Medulla oblongata (tissue), 1 donor: Measurements from ENCODE around the gene TANGO6.
"Not testable (repeated sequence)": the region's sequence is repeated elsewhere in the genome, so short reads cannot be mapped to it uniquely, and the experiment has no call there.

Source experiments
- DNase-seq: peaks from one replicate; pipeline ENCODE4 v3.0.0-alpha.2; 2015; ENCODE audit errors: extremely low spot score

Gene TANGO6

GRCh38 chr16:69116256-69116875 is 273.0 kb downstream of the TANGO6 start:
- DNase-seq = no peak

GRCh38 chr16:69116906-69117305 is 273.6 kb downstream of the TANGO6 start:
- DNase-seq = no peak

DNA sequence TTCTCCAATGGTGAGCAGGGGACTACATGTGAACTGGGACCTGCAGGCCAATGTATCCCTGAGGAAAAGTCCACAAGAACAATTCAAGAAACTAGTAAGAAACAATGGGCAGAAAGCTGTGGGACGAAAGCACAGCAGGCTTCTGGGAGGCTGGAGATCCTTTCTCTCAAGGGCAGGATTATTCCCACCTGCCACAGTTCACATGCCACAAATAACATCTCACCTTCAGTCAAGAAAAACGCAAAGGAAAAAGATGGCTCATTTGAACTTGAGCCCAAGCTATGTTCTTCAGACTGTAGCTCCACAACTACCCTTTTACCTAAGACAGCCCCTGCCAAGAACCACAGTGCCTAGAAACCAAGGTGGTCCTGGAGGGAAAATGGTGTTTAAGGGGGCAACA is 275.1 kb downstream of the TANGO6 start:
- no peak for DNase-seq

- no peak for DNase-seq
These were observed 275.7 kb downstream of the TANGO6 start for GRCh38 chr16:69118994-69119393.

- DNase-seq = no peak
These were observed 276.2 kb downstream of the TANGO6 start for GRCh38 chr16:69119536-69119935.

GRCh38 chr16:69120096-69120664 is 276.8 kb downstream of the TANGO6 start:
- no peak for DNase-seq

- peak; percentile 77 for DNase-seq
These were observed 280.6 kb downstream of the TANGO6 start for GRCh38 chr16:69123910-69124309.

- DNase-seq = not testable (repeated sequence)
These were observed 281.1 kb downstream of the TANGO6 start for GRCh38 chr16:69124406-69124805.

- DNase-seq = not testable (repeated sequence)
These were observed 281.6 kb downstream of the TANGO6 start for GRCh38 chr16:69124961-69125360.

DNA sequence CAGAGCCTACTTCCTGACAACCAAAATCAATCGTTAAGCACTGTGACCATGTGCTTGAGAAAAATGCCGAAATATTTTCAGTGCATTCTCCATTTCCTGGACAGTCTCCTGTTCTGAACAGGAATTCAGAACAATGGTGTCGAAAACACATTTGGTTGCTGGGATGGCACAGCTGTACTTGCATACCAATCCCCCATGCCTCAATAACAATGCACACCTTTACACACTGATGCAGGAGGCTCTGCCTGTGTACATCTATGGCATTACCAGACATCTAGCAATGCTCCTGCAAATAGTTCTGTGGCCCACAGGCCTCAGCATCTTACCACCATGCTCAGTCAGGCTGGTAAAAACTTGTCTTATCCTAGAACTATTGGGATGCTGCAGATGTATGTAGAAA is 282.9 kb downstream of the TANGO6 start:
- DNase-seq = no peak

GRCh38 chr16:69126801-69127200 is 283.5 kb downstream of the TANGO6 start:
- DNase-seq = not testable (repeated sequence)

DNA sequence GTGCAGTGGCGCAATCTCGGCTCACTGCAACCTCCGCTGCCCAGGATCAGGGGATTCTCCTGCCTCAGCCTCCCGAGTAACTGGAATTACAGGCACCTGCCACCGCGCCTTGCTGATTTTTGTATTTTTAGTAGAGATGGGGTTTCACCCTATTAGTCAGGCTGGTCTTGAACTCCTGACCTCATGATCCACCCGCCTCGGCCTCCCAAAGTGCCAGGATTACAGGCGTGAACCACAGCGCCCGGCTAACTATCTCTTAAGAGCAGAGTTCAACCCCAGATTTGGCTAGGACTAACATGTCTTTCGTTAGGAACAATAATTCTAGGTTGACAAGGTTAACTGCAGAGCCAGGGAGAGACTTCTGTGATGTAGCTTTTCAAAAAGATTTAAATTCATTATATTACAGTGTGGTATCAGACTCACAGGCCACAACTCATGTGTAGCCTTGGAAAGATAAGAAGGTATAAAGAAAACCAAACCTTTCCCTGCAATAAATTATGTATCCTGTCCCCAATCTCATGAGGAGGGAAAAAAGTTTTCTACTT is 284.7 kb downstream of the TANGO6 start:
- no peak for DNase-seq

- no peak for DNase-seq
These were observed 287.1 kb downstream of the TANGO6 start for GRCh38 chr16:69130461-69130860.

DNA sequence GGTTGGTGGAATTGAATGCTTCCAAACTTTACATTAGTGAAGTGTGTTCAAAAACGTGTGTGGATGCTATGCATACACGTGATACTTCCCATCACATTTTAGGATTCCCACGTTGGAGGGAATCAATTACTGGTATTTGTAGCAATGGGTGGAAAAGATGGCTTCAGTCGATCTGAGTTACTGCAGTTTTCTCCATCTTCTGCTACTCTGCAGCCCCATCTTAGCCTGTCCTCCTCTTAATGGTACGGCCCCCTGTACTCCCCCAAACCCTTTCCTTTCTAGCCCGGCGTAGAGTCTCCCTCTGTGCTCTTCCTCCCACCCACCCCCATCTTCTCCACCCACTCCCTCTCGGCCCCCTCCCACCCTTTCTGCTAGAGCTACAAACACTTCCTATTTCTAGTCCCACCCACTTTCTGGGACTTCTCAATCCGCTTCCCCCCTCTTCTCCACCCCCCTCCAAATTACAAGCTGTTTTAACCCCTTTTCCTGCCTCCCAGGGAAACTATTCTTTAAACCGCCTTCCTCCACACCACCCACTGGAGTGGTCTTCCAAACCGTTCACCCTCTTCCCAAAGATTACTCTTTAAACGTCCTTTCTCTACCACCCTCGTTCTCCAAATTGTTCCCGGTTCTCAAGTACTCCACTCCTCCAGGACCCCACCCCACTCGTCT is 288.0 kb downstream of the TANGO6 start:
- DNase-seq = peak; percentile 48

DNA sequence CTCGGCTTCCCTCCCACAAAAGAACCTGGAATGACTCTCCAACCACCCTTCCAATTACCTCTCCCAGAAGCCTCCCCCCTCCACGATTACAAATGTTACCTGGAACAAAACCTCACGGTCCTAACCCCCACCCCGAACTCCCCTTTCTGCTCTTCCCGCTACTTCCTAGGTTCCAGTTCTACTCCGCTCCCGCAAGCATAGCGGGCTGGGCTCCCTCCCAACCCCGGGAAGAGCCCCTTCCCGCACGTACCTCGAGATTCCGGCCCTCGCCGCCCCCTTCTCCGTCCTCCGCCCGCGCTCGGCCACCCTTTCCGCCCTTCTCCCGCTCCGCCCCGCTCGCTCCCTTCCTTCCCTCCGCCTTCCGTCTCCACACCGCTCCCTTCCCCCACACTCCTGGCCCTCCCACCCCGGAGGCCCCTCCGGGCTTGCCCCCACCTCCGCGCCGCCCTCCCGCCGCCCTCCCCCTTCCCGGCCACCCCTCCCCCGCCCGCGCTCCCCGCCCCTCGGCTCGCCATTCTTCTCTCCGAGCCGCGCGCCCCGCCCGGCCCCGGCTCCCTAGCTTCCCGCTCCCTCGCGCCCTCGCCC is 288.6 kb downstream of the TANGO6 start:
- DNase-seq = peak; percentile 40

GRCh38 chr16:69132424-69133252 is 289.3 kb downstream of the TANGO6 start, which contains the start of the genes CHTF8 and UTP4:
CHTF8 (minus strand) TSS chr16:69132588; CDS start chr16:69121458, 11,130 bp downstream.
UTP4 (plus strand) TSS chr16:69132649; CDS start chr16:69133460, 811 bp downstream.
- peak; percentile 83 for DNase-seq

DNA sequence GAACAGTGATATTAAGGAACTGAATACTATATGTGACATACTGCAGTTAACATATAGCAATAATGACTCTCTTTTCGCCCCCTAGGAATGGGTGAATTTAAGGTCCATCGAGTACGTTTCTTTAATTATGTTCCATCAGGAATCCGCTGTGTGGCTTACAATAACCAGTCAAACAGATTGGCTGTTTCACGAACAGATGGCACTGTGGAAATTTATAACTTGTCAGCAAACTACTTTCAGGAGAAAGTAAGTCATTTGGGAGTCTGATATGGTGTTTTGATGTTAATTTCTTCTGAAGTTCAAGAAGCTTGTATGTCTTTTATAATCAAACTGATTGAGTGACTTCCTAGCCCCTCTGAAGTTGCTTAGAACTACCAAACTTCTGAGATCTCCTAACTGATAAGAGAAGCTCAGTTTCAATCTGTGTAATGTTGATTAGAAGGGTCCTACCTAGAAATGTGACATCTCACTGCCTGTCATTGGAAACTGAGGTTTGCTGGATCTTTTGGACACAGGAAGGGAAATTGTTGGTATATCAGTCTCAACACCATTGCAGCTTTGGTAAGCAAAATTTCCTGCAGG is 290.1 kb downstream of the TANGO6 start:
- no peak for DNase-seq
